BLaER1 (cell line): ENCODE data around the gene MAP6.

Source experiments
- H3K27ac ChIP-seq: shearing (Covaris generic); formaldehyde crosslinking; 2 replicates; pipeline ENCODE4 v1.8.1; 2022
- H3K27me3 ChIP-seq: shearing (Covaris generic); formaldehyde crosslinking; 2 replicates; pipeline ENCODE4 v1.8.1; 2022
- H3K36me3 ChIP-seq: shearing (Covaris generic); formaldehyde crosslinking; 2 replicates; pipeline ENCODE4 v1.8.1; 2022
- H3K4me1 ChIP-seq: shearing (Covaris generic); formaldehyde crosslinking; 2 replicates; pipeline ENCODE4 v1.8.1; 2022
- H3K4me2 ChIP-seq: shearing (Covaris generic); formaldehyde crosslinking; 2 replicates; pipeline ENCODE4 v1.8.1; 2022
- H3K4me3 ChIP-seq: shearing (Covaris generic); formaldehyde crosslinking; 2 replicates; pipeline ENCODE4 v1.8.1; 2022
- H3K9ac ChIP-seq: shearing (Covaris generic); formaldehyde crosslinking; 2 replicates; pipeline ENCODE4 v1.8.1; 2022
- H3K9me3 ChIP-seq: shearing (Covaris generic); formaldehyde crosslinking; 2 replicates; pipeline ENCODE4 v1.8.1; 2022
- H4K20me1 ChIP-seq: shearing (Covaris generic); formaldehyde crosslinking; 2 replicates; pipeline ENCODE4 v1.8.1; 2022
- Cebpa-rat ChIP-seq: shearing (Covaris generic); IDR thresholded peaks from 2 replicates; pipeline ENCODE4 v1.8.1; 2022

Gene MAP6

GRCh38 chr11:75565221-75565814 lies 103.5 kb downstream of the MAP6 start:
- H4K20me1 ChIP-seq, result peaks cover 17% of the 10 kb centered on the region; the same call in 1 of the 2 replicates
- peak overlapping the region; percentile 94; the same call in 1 of the 2 replicates for H3K27ac ChIP-seq
- peaks cover 47% of the 10 kb centered on the region for H3K4me1 ChIP-seq
- peak overlapping the region; percentile 27; the same call in 1 of the 2 replicates for H3K9ac ChIP-seq
- no peaks in the 10 kb centered on the region for H3K27me3 ChIP-seq
- no peak for TF ChIP-seq Cebpa-rat
- peak overlapping the region; percentile 95 for H3K4me2 ChIP-seq
- no peaks in the 10 kb centered on the region for H3K9me3 ChIP-seq
- no peak overlapping the region for H3K4me3 ChIP-seq
- H3K36me3 ChIP-seq, result peaks cover 54% of the 10 kb centered on the region

GRCh38 chr11:75563978-75564552 lies 104.8 kb downstream of the MAP6 start:
- no peaks in the 10 kb centered on the region for H3K9me3 ChIP-seq
- H3K9ac ChIP-seq, result peak overlapping the region; percentile 92
- H3K36me3 ChIP-seq, result peaks cover 42% of the 10 kb centered on the region
- peaks cover 17% of the 10 kb centered on the region; the same call in 1 of the 2 replicates for H4K20me1 ChIP-seq
- peak overlapping the region; percentile 86 for H3K4me3 ChIP-seq
- H3K4me1 ChIP-seq, result peaks cover 47% of the 10 kb centered on the region
- no peaks in the 10 kb centered on the region for H3K27me3 ChIP-seq
- H3K4me2 ChIP-seq, result peak overlapping the region; percentile 95
- no peak for TF ChIP-seq Cebpa-rat
- H3K27ac ChIP-seq, result peak overlapping the region; percentile 94

GRCh38 chr11:75563501-75563977 lies 105.3 kb downstream of the MAP6 start:
- H3K9ac ChIP-seq, result peak overlapping the region; percentile 92
- TF ChIP-seq Cebpa-rat, result no peak
- H4K20me1 ChIP-seq, result peaks cover 17% of the 10 kb centered on the region; the same call in 1 of the 2 replicates
- peak overlapping the region; percentile 95 for H3K4me2 ChIP-seq
- no peaks in the 10 kb centered on the region for H3K27me3 ChIP-seq
- peak overlapping the region; percentile 86 for H3K4me3 ChIP-seq
- peak overlapping the region; percentile 94 for H3K27ac ChIP-seq
- no peaks in the 10 kb centered on the region for H3K9me3 ChIP-seq
- peaks cover 47% of the 10 kb centered on the region for H3K4me1 ChIP-seq
- peaks cover 36% of the 10 kb centered on the region for H3K36me3 ChIP-seq

- no peak for TF ChIP-seq Cebpa-rat
- Histone ChIP-seq H3K4me1 (peaks cover 47% of the 10 kb centered on the region), H3K9me3 (no peaks in the 10 kb centered on the region), H3K36me3 (peaks cover 30% of the 10 kb centered on the region), H3K4me2 (peak overlapping the region; percentile 95), H3K27ac (peak overlapping the region; percentile 94), H3K9ac (peak overlapping the region; percentile 92), H3K4me3 (peak overlapping the region; percentile 86), H4K20me1 (peaks cover 17% of the 10 kb centered on the region; the same call in 1 of the 2 replicates), H3K27me3 (no peaks in the 10 kb centered on the region)
These were observed 105.9 kb downstream of the MAP6 start for GRCh38 chr11:75562836-75563484.

- H3K36me3 ChIP-seq, result peaks cover 23% of the 10 kb centered on the region
- H3K4me3 ChIP-seq, result peak within 1 kb of the TSS; percentile 86
- peaks cover 47% of the 10 kb centered on the region for H3K4me1 ChIP-seq
- no peak for TF ChIP-seq Cebpa-rat
- H3K9ac ChIP-seq, result peak within 1 kb of the TSS; percentile 92
- peak within 1 kb of the TSS; percentile 94 for H3K27ac ChIP-seq
- H3K9me3 ChIP-seq, result no peaks in the 10 kb centered on the region
- H3K4me2 ChIP-seq, result peak within 1 kb of the TSS; percentile 95
- no peaks in the 10 kb centered on the region for H3K27me3 ChIP-seq
- peaks cover 17% of the 10 kb centered on the region; the same call in 1 of the 2 replicates for H4K20me1 ChIP-seq
These were observed 106.6 kb downstream of the MAP6 start, which contains the start of gene SERPINH1 for GRCh38 chr11:75562048-75562835. Gene SERPINH1, plus strand, starts transcription at chr11:75562253. Its CDS starts 4,097 bp downstream, at chr11:75566350.

GRCh38 chr11:75561426-75562047 lies 107.3 kb downstream of the MAP6 start:
- H3K36me3 ChIP-seq, result peaks cover 16% of the 10 kb centered on the region
- H3K4me1 ChIP-seq, result peaks cover 47% of the 10 kb centered on the region
- peak overlapping the region; percentile 86 for H3K4me3 ChIP-seq
- H3K4me2 ChIP-seq, result peak overlapping the region; percentile 95
- no peak for TF ChIP-seq Cebpa-rat
- H3K9ac ChIP-seq, result peak overlapping the region; percentile 92
- H3K9me3 ChIP-seq, result no peaks in the 10 kb centered on the region
- peak overlapping the region; percentile 94 for H3K27ac ChIP-seq
- H3K27me3 ChIP-seq, result no peaks in the 10 kb centered on the region
- H4K20me1 ChIP-seq, result peaks cover 16% of the 10 kb centered on the region; the same call in 1 of the 2 replicates

- no peak overlapping the region for H3K4me3 ChIP-seq
- H3K4me2 ChIP-seq, result no peak overlapping the region
- peaks cover 39% of the 10 kb centered on the region for H3K4me1 ChIP-seq
- peaks cover 7% of the 10 kb centered on the region; the same call in 1 of the 2 replicates for H4K20me1 ChIP-seq
- H3K27ac ChIP-seq, result no peak overlapping the region
- no peaks in the 10 kb centered on the region for H3K9me3 ChIP-seq
- H3K9ac ChIP-seq, result no peak overlapping the region
- no peak for TF ChIP-seq Cebpa-rat
- H3K36me3 ChIP-seq, result peaks cover 7% of the 10 kb centered on the region
- no peaks in the 10 kb centered on the region for H3K27me3 ChIP-seq
These were observed 108.2 kb downstream of the MAP6 start for GRCh38 chr11:75560644-75561043.

GRCh38 chr11:75558939-75559843 lies 109.6 kb downstream of the MAP6 start:
- Histone ChIP-seq H3K9me3 (no peaks in the 10 kb centered on the region), H3K27ac (no peak overlapping the region), H3K9ac (no peak overlapping the region), H3K4me1 (peaks cover 37% of the 10 kb centered on the region), H3K4me2 (no peak overlapping the region), H3K4me3 (no peak overlapping the region), H4K20me1 (no peaks in the 10 kb centered on the region), H3K36me3 (no peaks in the 10 kb centered on the region), H3K27me3 (no peaks in the 10 kb centered on the region)
- no peak for TF ChIP-seq Cebpa-rat
